ENCODE data around the gene VSTM1. TPM values are rescaled to one million over a fixed set of nuclear protein-coding genes. Genes with fewer than 3 reads are reported as not detected.

VSTM1 gene
- total RNA-seq, 2 donors from 2014 or later, result not detected

DNA sequence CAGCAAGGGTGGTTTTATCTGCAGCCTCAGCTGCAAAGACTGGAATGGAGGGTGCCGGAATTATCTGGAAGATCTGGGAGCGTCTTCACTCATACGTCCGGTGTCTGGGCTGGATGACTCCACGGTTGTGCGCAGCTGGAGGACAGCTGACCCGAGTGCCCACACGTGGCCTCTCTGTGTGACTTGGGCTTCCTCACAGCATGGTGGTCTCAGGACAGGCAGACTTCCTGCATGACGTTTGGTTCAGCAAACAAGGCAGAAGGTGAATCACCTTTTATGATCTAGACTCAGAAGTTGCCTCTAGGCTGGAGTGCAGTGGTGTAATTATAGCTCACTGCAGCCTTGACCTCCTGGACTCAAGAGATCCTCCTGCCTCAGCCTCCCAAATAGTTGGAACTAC, 39.0 kb downstream of the VSTM1 start:
- Histone ChIP-seq H3K4me3 (no peak overlapping the region), H3K36me3 (no peaks in the 10 kb centered on the region), H3K9me3 (no peaks in the 10 kb centered on the region), H3K27me3 (no peaks in the 10 kb centered on the region), H3K27ac (no peak overlapping the region), H3K4me1 (no peaks in the 10 kb centered on the region)
- DNase-seq (ENCODE audit: low spot score), result no peak
- no peak for TF ChIP-seq CTCF (IDR thresholded peaks at IDR 0.05)

DNA sequence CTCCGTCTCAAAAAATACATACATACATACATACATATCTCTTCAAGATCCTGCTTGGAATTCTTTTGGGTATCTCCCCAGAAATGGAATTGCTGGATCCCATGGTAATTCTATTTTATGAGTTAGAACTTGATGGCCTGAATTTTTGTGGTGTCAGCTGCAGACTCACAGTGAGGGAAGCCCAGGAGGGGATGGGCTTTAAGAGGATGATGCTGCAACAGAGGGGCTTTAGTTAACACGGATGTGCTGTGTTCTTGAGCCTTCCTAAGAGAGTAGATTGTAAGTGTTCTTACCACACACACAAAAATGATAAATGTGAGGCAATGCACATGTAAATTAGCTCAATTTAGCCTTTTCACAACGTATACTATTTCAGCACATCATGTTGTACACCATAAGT, 40.5 kb downstream of the VSTM1 start:
- Histone ChIP-seq H3K27me3 (no peaks in the 10 kb centered on the region), H3K4me3 (no peak overlapping the region), H3K36me3 (no peaks in the 10 kb centered on the region), H3K9me3 (no peaks in the 10 kb centered on the region), H3K27ac (no peak overlapping the region), H3K4me1 (no peaks in the 10 kb centered on the region)
- TF ChIP-seq CTCF (IDR thresholded peaks at IDR 0.05), result no peak
- no peak for DNase-seq (ENCODE audit: low spot score)

DNA sequence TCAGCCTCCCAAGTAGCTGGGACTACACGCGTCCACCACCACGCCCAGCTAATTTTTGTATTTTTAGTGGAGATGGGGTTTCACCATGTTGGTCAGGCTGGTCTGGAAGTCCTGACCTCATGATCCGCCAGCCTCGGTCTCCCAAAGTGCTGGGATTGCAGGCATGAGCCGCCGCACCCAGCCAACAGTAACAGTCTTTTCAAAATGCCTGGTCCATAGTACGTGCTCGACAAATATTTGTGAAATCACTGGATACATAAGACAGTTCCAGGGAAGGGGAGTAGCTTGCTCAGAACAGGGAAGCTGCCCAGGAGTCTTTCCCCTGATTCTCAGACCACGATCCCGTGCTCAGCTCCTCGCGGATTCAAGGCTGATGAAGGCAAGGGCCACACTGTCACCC, 41.8 kb downstream of the VSTM1 start:
- no peak for TF ChIP-seq CTCF (IDR thresholded peaks at IDR 0.05)
- no peaks in the 10 kb centered on the region for H3K27me3 ChIP-seq
- DNase-seq (ENCODE audit: low spot score), result no peak
- H3K4me3 ChIP-seq, result no peak overlapping the region
- no peaks in the 10 kb centered on the region for H3K36me3 ChIP-seq
- H3K4me1 ChIP-seq, result no peaks in the 10 kb centered on the region
- no peaks in the 10 kb centered on the region for H3K9me3 ChIP-seq
- H3K27ac ChIP-seq, result no peak overlapping the region

GRCh38 chr19:54021363-54021762, 42.3 kb downstream of the VSTM1 start:
- no peaks in the 10 kb centered on the region for H3K9me3 ChIP-seq
- H3K4me3 ChIP-seq, result no peak overlapping the region
- H3K4me1 ChIP-seq, result no peaks in the 10 kb centered on the region
- H3K27me3 ChIP-seq, result no peaks in the 10 kb centered on the region
- no peak for DNase-seq (ENCODE audit: low spot score)
- TF ChIP-seq CTCF (IDR thresholded peaks at IDR 0.05), result no peak
- H3K27ac ChIP-seq, result no peak overlapping the region
- no peaks in the 10 kb centered on the region for H3K36me3 ChIP-seq

- H3K9me3 ChIP-seq, result no peaks in the 10 kb centered on the region
- H3K4me3 ChIP-seq, result no peak overlapping the region
- no peaks in the 10 kb centered on the region for H3K36me3 ChIP-seq
- TF ChIP-seq CTCF (IDR thresholded peaks at IDR 0.05), result no peak
- H3K4me1 ChIP-seq, result no peaks in the 10 kb centered on the region
- no peaks in the 10 kb centered on the region for H3K27me3 ChIP-seq
- DNase-seq (ENCODE audit: low spot score), result no peak
- H3K27ac ChIP-seq, result no peak overlapping the region
Observed at GRCh38 chr19:54017261-54017660, 46.4 kb downstream of the VSTM1 start.

- H3K36me3 ChIP-seq, result no peaks in the 10 kb centered on the region
- no peaks in the 10 kb centered on the region for H3K27me3 ChIP-seq
- TF ChIP-seq CTCF (IDR thresholded peaks at IDR 0.05), result no peak
- no peak overlapping the region for H3K27ac ChIP-seq
- no peak overlapping the region for H3K4me3 ChIP-seq
- H3K9me3 ChIP-seq, result no peaks in the 10 kb centered on the region
- no peak for DNase-seq (ENCODE audit: low spot score)
- H3K4me1 ChIP-seq, result no peaks in the 10 kb centered on the region
Observed at GRCh38 chr19:54014920-54015560, 48.7 kb downstream of the VSTM1 start.

Measured in right atrium auricular region (tissue), 2 donors.